Right kidney (tissue), 1 donor: ENCODE measurements around the gene ASCC3.

Experiments used
- DNase-seq: peaks from one replicate; pipeline ENCODE4 v3.0.0-alpha.2; 2016

ASCC3 gene

GRCh38 chr6:100721256-100721655, 159.9 kb downstream of the ASCC3 start:
- DNase-seq, result no peak

GRCh38 chr6:100719883-100720682, 161.0 kb downstream of the ASCC3 start:
- no peak for DNase-seq

GRCh38 chr6:100712997-100713396, 168.1 kb downstream of the ASCC3 start:
- DNase-seq, result no peak

- no peak for DNase-seq
Observed at GRCh38 chr6:100706491-100706890, 174.6 kb downstream of the ASCC3 start.

- DNase-seq, result no peak
Observed at GRCh38 chr6:100704961-100705360, 176.2 kb downstream of the ASCC3 start.

- DNase-seq, result no peak
Observed at GRCh38 chr6:100701728-100702127, 179.4 kb downstream of the ASCC3 start.

- DNase-seq, result no peak
Observed at GRCh38 chr6:100700009-100700408, 181.1 kb downstream of the ASCC3 start.

GRCh38 chr6:100695445-100695844, 185.7 kb downstream of the ASCC3 start:
- DNase-seq, result no peak

- no peak for DNase-seq
Observed at GRCh38 chr6:100693249-100693927, 187.7 kb downstream of the ASCC3 start.

GRCh38 chr6:100691972-100692371, 189.2 kb downstream of the ASCC3 start:
- no peak for DNase-seq

GRCh38 chr6:100686216-100686615, 194.9 kb downstream of the ASCC3 start:
- no peak for DNase-seq

- no peak for DNase-seq
Observed at GRCh38 chr6:100685747-100686146, 195.4 kb downstream of the ASCC3 start.

GRCh38 chr6:100680163-100680562, 201.0 kb downstream of the ASCC3 start:
- DNase-seq, result no peak

GRCh38 chr6:100678027-100678426, 203.1 kb downstream of the ASCC3 start:
- DNase-seq, result no peak

GRCh38 chr6:100677240-100677639, 203.9 kb downstream of the ASCC3 start:
- DNase-seq, result no peak

GRCh38 chr6:100673641-100674040, 207.5 kb downstream of the ASCC3 start:
- no peak for DNase-seq

GRCh38 chr6:100671740-100672139, 209.4 kb downstream of the ASCC3 start:
- no peak for DNase-seq

GRCh38 chr6:100670056-100670455, 211.1 kb downstream of the ASCC3 start:
- DNase-seq, result no peak

GRCh38 chr6:100665041-100665380, 216.1 kb downstream of the ASCC3 start:
- DNase-seq, result no peak

- DNase-seq, result no peak
Observed at GRCh38 chr6:100664274-100665040, 216.7 kb downstream of the ASCC3 start.

- DNase-seq, result no peak
Observed at GRCh38 chr6:100663219-100663863, 217.8 kb downstream of the ASCC3 start.

GRCh38 chr6:100662264-100662663, 218.9 kb downstream of the ASCC3 start:
- DNase-seq, result no peak

GRCh38 chr6:100658486-100658885, 222.6 kb downstream of the ASCC3 start:
- DNase-seq, result no peak
